ENCODE data around the gene H6PD.
"Not testable (repeated sequence)": the region's sequence is repeated elsewhere in the genome, so short reads cannot be mapped to it uniquely, and the experiment has no call there.

H6PD gene

DNA sequence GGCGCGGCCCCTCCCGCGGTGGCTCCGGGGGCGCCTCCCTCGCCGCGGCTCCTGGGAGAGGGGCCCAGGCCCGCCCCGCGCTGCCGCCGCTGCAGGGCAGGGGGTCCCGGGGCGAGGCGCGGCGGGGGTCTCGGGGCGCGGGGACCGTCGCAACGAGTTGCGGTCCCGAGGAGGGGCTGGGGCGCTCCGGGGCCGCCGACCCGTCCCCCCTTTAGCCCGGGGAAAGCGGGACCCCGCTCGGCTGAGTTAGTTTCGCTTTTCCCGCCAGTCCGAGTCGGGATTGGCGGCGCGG is 58.6 kb downstream of the H6PD start:
- in situ Hi-C loops (cut with MboI; ENCODE audit: low sequenced_read_pairs) = no loop called here

DNA sequence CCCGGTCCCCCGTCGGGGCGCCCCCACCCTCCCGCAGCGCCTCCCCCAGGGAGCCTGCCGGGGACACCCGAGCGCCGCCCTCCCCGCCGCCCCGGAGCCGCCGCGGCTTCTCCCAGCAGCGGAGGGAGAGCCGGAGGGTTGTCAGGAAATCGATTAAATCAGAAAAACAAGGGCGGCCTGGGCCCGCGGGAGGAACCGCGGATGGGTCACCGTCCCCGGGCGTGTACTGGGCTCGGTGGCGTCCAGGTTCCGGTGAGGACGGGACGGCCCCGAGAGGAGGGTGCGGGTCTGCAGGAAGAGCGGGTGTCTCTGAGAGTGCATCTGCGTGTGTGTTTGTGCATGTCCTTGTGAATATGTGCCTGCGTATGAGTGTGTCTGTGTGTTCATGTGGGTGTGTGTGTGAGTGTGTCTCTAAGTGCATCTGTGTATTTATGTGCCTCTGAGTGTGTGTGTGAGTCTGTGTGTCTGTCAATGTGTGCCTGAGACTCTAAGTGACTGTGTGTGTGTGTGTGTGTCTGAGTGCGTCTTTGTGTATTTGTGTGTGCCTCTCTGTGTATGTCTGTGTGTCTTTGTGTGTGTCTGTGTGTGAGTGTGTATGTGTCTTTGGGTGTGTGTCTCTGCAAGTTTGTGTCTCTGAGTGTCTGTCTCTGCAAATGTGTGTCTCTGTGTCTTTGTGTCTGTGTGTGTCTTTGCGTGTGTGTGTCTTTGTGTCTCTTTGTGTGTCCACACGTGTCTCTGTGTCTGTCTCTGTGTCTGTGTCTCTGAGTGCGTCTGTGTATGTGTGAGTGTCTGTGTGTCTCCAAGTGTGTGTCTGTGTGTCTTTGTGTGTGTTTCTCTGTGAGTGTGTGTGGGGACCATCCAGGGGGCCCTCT is 59.2 kb downstream of the H6PD start:
- in situ Hi-C loops (cut with MboI; ENCODE audit: low sequenced_read_pairs) = no loop called here

DNA sequence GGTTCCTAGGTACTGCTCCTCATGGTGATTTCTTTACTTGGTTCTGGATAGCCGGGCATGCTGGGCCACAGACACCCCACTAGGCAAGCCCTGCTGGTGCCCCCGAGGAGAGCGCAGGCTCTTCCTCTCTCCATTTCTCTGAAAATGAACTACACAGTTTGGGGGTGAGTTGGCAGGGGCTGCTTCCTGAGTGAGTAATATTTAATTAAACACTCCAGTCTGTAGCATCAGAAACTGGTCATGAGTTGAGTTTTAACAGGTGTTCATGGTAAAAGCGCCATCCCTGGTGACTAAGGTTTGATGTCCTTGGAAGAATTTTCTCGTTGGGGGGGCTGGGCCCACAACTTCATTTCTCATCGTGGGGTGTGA is 59.8 kb downstream of the H6PD start:
- in situ Hi-C loops (cut with MboI; ENCODE audit: low sequenced_read_pairs) = no loop called here

DNA sequence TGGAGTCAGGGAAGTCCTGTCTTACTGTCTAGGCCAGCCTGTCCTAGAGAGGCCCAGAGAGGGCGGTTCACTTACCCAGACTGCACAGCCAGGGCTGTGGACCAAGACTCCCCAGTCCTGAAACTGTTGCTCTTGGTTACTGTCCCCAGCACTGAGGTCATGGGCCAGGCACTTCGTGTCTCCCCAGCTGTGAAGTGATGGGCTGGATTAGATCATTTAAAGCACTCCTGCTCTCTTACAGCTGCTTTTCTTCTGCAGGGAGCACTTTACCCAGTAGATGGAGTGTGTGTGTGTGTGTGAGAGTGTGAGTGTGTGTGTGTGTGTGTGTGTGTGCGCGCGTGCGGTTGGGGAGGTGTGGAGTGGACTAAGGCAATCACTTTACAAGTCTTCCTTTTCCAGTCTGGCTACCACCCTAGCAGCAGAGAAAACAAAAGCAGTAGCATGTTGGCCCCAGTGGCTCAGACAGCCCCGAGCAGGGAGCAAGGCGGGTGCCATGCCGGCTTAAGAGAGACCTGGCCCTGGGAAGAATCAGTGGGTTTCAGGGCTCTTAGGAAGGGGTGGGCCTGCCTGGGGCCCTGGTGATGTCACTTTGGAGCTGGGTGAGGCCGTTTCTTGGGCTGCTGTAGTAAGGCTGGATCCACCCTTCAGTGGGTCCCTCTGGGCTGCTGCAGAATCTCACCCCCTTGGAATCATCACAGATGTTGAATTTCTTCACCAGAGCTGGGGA is 60.5 kb downstream of the H6PD start:
- in situ Hi-C loops (cut with MboI; ENCODE audit: low sequenced_read_pairs) = no loop called here

DNA sequence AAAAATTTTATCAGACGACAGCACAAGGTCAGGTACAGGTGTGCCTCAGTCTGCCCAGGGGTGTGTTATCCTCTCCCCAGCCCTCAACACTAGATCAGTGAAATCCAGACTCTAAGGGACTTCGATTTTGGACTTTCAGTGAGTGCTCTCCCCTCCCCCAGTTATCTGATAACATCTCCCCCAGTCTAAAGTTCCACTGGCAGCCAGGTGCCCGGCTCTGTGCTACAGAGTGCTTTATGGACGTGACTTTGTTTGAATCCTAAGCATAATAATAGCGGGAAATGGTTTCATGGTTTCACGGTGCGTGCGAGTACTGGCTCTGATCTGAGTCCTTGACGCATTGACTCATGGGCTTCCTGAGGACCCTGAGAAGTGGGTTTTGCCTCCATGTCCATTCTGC is 61.3 kb downstream of the H6PD start:
- in situ Hi-C loops (cut with MboI; ENCODE audit: low sequenced_read_pairs) = no loop called here

DNA sequence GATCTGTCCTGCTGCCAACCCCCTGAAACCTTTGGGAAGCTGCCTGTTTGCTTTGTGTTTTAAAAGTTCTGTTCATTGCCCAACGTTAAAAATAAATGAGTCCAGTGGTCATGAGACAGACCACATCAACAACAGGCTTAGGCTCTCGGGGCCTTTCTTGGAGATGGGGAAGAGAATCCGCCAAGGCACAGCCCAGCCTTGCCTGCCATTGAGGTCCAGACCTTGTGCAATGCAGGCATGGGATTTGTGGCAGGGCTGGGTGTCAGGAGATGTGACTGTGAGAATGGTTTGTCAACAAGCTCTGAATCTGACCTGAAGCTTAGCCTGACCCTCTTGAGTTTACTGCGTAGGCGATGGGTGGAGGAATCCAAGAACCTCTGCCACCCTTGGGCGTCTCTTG is 62.3 kb downstream of the H6PD start:
- in situ Hi-C loops (cut with MboI; ENCODE audit: low sequenced_read_pairs) = no loop called here

DNA sequence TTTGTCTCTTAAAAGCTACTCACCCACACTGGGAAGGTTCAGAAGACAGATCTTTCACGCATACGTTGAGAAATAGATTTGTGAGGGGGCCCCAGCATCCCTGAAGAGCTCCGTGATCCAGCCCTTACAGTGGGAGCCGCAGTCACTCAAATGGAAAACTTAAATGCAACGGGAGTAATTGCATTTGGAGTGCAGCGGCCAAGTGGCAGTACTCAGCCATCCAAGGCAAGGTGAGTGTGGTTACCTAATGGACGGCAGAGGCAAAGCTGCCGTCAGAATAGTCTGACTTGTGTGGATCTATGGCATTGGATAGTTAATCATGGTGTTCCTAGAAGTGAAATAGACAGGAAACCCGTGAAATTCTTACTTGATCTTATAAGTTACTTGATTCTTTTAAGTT is 63.3 kb downstream of the H6PD start:
- in situ Hi-C loops (cut with MboI; ENCODE audit: low sequenced_read_pairs) = no loop called here

DNA sequence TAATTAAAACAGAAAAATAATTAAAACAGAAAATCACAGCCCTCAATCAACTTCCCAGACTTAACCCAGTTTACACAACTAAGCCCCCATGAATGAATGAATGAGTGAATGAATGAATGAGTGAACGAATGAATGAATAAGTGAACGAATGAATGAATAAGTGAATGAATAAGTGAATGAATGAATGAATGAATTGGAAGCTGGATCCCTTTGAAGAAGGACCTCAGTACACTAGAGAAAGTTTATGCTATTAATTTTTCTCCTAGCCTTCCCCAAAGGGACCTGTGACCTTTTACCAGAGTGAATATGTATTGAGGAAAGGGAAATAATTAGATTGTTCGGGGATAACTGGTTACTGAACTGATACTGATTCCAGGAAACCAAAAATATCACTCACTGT is 63.7 kb downstream of the H6PD start:
- in situ Hi-C loops (cut with MboI; ENCODE audit: low sequenced_read_pairs) = no loop called here

DNA sequence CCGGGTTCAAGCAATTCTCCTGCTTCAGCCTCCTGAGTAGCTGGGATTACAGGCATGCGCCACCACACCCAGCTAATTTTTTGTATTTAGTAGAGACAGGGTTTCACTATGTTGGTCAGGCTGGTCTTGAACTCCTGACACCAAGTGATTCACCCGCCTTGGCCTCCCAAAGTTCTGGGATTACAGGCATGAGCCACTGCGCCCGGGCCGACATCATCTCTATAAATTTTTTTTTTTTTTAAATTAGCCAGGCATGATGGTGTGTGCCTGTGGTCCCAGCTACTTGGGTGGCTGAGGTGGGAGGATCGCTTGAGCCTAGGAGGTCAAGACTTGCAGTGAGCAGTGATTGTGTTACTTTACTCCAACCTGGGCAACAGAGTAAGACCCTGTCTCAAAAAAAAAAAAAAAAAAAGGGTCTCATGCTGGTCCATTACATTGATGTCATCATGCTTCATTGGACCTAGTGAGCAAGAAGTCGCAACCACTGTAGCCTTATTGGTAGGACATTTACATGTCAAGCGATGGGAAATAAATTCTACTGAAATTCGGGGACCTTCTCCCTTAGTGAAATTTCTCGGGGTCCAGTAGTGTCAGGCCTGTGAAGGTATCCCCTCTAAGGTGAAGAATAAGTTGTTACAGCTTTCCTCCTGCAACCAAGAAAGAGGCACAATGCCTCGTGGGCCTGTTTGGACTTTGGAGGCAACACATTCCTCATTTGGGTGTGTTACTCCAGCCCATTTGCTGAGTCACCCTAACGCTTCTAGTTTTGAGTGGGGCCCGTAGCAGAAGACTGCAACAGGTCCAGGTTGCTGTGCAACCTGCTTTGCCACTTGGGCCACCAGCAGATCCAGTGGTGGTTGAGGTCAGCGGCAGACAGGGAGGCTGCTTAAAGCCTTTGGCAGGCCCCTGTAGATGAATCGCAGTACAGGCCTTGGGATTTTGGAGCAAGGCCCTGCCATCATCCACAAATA is 65.3 kb downstream of the H6PD start:
- in situ Hi-C loops (cut with MboI; ENCODE audit: low sequenced_read_pairs) = not testable (repeated sequence)

DNA sequence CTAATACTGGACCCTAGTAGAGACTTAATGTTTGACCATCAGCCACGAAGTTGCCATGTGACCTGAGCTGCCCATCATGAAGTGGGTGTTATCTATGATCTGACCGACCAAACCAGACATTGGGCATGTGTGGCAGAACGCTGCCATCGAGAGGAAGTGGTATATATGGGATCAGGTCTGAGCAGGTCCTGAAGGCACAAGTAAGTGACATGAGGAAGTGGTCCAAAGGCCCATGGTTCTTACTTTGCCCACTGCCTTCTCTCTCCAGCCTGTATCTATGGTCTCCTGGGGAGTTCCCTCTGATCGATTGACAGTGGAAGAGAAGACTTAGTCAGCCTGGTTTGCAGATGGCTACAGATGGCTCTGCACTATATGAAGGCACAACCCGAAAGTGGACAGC is 66.0 kb downstream of the H6PD start:
- in situ Hi-C loops (cut with MboI; ENCODE audit: low sequenced_read_pairs) = no loop called here

DNA sequence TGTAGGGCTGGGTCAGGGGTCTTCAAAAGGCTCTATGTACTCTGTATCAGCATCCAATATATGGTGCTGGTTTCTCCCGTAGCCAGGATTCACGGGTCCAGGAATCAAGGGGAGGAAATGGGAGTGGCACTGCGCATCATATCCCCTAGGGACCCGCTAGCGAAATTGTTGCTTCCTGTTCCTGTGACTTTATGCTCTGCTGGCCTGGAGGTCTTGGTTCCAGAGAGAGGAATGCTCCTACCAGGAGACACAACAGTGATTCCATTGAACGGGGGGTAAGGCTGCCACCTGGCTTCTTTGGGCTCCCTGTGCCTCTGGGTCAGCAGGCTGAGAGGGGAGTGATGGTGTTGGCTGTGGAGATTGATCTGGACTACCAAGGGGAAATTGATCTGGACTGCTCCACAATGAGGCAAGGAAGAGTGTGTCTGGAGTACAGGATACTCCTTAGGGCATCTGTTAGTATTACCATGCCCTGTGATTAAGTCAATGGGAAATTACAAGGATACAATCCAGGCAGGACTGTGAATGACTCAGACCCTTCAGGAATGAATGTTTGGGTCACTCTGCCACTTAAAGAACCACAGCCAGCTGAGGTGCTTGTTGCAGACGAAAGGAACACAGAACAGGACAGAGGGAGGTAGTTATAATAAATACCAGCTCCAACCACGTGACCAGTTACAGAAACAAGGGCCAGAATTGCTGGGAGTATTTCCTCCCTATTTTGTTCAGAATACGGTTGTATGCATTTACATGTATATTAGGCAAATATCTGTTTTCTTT is 68.4 kb downstream of the H6PD start:
- in situ Hi-C loops (cut with MboI; ENCODE audit: low sequenced_read_pairs) = no loop called here

DNA sequence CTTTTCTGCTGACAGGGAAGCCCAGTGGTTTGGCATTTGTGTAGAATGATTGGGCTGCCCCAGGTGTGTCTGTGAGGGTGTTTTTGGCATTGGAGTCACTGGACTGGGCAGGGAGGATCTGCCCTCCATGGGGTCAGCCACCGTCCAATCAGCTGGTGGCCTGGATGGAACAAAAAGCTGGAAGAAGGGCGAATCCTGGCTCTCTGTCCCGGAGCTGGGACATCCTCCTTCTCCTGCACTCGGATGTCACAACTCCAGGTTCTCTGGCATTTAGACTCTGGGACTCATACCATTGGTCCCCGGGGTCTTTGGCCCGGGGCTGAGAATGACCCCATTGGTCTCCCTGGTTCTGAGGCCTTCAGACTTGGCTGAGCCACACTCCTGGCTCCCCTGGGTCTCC is 69.3 kb downstream of the H6PD start:
- in situ Hi-C loops (cut with MboI; ENCODE audit: low sequenced_read_pairs) = no loop called here

DNA sequence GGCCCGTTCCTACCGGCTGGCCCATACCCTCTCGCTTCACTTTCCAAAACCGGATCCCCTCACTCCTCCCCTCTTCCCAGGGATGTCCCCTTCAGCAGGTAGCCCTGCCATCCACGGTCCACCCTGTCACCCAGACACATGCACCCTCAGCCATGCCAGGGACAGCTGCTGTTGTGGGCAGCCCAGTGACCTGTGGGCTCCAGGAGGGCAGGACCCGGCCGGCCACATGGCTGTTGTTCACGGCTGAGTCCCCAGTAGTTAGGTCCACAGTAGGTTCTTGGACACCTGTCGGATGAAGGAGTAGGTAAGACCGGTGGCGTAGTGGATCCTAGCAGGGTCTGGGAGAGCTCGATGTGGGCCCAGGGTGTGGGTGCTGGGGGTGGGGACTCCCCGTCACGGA is 70.6 kb downstream of the H6PD start:
- in situ Hi-C loops (cut with MboI; ENCODE audit: low sequenced_read_pairs) = no loop called here

DNA sequence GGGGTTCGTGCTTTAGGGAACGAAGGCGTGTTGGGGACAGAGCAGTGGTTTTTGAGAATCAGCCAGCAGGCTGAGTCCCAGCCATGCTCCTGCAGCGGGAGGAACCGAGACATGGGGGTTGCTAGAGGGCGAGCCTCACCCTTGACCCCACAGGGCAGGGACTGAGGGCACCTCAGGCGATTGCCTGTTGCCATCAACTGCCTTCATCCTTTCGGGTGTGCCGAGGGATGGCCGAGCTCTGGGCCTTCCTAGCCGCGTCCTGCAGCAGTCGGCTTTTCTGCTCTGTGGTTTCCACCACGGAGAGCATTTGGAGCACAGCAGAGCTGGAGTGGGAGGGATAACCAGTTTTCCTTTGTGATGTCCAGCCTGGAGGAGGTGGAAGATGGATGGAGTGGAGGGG is 71.4 kb downstream of the H6PD start:
- in situ Hi-C loops (cut with MboI; ENCODE audit: low sequenced_read_pairs) = no loop called here

DNA sequence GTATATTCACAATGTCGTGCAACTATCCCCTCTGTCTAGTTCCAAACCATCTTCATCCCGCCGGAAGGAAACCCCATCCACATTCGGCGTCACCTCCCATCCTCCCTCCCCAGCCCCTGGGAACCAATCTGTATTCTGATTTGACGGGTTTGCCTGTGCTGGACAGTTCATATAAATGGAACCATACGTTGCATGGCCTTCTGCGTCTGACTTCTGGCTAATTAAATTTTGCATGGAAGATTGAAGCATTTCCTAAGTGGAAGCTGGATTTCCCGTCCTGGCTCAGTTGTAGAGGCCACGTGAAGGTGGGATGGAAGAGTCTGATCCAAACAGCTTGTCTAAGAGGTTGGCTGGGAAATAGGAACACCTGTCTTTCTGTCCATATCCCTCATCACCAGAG is 72.7 kb downstream of the H6PD start:
- in situ Hi-C loops (cut with MboI; ENCODE audit: low sequenced_read_pairs) = no loop called here

DNA sequence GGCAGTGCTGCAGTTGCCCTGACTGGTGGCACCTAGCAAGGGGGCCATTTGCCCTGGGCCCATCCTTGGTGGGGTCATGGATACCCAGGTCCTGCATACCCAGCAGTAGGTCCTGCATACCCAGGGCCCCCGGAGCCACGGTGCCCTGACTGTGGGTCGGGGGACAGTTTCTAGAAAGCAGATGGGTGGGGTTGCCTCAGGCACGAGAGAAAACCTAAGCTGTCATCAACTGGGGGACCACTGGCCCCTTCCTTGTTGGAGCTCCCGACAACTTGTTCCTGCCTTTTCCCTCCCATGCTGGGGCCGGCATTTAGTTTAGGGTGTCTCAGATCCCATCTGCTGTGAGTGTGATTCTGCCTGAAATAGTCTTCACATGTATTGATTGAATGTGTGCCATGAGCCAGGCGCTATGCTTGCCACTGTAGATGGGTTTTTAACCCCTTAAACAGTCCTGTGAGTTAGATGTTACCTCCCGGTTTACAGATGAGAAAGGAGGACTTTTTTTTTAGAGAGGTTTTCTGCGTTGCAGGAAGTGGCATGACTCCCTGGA is 73.7 kb downstream of the H6PD start:
- in situ Hi-C loops (cut with MboI; ENCODE audit: low sequenced_read_pairs) = no loop called here

DNA sequence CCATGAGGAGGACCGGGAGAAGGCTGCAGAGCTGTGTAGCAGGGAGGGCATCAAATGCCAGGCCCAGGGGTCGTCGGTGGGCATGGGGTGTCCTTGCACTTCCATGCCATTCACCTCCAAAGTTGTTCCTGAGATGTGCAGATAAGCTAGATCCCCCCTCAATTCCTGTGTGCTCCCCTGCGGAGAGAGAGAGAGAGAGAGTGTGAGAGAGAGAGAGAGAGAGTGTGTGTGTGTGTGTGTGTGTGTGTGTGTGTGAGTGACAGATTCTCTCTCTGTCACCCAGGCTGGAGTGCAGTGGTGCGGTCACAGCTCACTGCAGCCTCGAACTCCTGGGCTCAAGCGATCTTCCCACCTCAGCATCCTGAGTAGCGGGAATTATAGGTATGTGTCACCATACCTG is 74.5 kb downstream of the H6PD start:
- in situ Hi-C loops (cut with MboI; ENCODE audit: low sequenced_read_pairs) = no loop called here

DNA sequence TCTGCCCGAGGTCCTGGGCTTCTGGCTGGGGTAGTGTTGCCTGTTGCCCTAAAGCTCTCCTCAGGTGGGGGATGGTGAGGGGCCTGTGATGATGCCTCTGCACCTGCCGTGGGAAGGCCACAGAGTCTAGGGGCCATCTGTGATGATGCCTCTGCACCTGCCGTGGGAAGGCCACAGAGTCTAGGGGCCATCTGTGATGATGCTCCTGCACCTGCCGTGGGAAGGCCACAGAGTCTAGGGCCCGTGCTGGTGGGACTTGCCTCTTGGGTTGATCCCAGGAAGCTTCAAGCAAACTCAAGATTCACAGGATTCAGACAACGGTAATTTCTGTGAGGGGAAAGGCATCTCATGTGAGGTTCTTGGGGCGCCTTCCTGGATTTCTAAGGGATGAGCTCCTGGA is 75.4 kb downstream of the H6PD start:
- in situ Hi-C loops (cut with MboI; ENCODE audit: low sequenced_read_pairs) = no loop called here

DNA sequence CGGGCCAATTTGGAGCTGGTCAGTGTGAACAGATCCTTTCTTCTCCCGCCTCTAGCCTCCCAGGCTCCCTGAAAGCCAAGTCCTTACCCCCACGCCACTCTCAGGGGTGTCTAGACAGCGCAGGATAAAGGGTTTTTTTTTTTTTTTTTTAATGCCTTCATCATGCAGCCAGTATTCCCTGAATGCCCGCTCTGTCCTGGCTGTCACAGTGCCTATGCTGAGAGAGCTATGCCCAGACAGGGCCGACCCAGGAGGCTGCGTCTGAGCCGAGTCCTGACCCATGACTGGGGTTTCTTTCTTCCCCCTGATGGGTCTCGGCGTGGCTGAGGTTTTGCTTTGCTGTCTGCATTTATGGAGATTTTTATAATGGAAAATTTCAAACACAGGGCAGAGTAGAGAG is 76.5 kb downstream of the H6PD start:
- in situ Hi-C loops (cut with MboI; ENCODE audit: low sequenced_read_pairs) = no loop called here

DNA sequence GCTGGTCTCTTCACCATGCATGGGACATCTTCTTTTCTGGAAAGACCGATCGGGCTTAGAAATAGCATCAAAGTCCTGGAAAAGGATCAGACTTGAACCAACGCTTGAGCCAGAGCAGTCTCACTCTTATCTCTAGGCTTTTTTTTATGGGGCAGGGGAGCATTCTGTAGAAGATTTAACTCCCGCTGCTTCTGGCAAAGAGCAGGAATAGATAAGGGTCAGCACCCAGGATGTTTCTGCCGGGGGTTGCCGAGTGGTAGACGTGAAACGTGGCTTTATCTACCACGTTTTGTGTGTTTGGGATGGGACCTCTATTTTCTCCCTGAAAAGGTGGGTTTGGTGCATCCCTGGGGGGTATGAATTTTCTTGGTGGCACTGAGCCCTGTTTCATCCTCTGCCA is 76.9 kb downstream of the H6PD start:
- in situ Hi-C loops (cut with MboI; ENCODE audit: low sequenced_read_pairs) = no loop called here

All from HL-60/S4 treated with retinoic acid at 250 ng/mL for 4 days and 3 days (cell line).